Dermis microvascular lymphatic vessel endothelial cell (primary cell): ENCODE results near the gene OST4. TPM values are rescaled to one million over a fixed set of nuclear protein-coding genes. Genes with fewer than 3 reads are reported as not detected.
"Not testable (repeated sequence)": the region's sequence is repeated elsewhere in the genome, so short reads cannot be mapped to it uniquely, and the experiment has no call there.

ENCODE experiments used
- DNase-seq, 2 donors: peaks; one replicate each; pipeline versions ENCODE4 v3.0.0 to v3.0.0-alpha.2; 2010; ENCODE audit warnings: low read depth in 2 of 2
- total RNA-seq: library from RNA; depleted of rRNA; stranded (reverse); fragments of >200 nt; gene quantifications from 2 replicates; pipeline ENCODE4 v1.2.1, GENCODE V29; 2014

The OST4 gene
- total RNA-seq, 1 donor from 2014 or later = 418 TPM

DNA sequence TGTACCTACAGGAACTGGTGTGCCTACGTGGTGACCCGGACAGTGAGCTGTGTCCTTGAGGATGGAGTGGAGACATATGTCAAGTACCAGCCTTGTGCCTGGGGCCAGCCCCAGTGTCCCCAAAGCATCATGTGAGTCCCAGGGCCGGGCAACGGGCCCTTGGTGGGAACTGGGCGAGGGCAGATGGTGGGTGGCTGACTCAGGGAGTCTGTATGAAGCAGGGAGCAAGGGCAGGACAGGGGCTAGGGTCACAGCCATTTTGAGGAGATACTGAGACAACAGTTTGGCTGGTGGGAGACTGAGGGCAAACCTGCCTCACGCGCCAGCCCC, 8.7 kb upstream of the OST4 start:
- no peak for DNase-seq

DNA sequence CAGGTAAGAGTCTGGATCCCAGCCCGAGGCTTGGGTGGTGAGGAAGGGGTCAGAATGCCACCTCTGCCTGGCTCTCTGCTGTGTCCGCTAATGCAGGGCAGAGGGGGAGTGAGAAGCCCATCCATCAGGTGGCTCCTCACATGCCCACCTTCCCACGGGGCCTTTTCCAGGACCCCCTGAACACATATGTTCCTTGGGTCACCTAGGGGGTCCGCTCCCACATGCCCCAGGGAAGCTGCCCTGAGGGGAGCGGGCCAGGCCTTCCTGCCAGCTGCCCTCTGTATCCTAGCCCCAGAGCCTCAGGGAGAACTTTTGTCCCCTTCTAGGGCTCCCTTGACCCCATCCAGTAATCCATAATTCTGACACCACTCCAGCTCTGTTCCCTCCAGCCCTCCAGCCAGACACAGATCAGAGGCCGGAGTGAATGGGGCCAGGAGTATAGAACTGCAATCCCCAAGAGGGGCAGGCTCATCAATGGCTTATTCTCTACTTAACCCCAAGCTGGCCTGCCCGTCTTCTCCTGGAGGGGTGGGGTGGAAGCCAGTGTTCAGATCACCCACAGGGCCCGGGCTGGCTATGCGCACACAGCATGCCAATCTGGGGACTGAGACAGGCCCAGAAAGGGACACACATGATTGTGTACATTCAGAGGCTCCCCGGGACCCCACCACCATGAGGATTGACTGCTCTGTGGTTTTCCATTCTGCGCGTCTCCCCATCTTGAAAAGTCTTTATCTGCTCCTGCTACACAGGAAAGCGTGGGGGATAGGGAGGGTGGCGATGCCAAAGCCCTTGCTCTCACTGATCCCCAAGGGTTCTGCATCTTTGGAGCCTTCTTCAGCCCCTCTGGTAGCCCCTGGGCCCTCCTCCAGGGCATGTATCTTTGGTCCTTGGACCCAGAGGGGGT, 8.0 kb upstream of the OST4 start:
- DNase-seq = no peak

DNA sequence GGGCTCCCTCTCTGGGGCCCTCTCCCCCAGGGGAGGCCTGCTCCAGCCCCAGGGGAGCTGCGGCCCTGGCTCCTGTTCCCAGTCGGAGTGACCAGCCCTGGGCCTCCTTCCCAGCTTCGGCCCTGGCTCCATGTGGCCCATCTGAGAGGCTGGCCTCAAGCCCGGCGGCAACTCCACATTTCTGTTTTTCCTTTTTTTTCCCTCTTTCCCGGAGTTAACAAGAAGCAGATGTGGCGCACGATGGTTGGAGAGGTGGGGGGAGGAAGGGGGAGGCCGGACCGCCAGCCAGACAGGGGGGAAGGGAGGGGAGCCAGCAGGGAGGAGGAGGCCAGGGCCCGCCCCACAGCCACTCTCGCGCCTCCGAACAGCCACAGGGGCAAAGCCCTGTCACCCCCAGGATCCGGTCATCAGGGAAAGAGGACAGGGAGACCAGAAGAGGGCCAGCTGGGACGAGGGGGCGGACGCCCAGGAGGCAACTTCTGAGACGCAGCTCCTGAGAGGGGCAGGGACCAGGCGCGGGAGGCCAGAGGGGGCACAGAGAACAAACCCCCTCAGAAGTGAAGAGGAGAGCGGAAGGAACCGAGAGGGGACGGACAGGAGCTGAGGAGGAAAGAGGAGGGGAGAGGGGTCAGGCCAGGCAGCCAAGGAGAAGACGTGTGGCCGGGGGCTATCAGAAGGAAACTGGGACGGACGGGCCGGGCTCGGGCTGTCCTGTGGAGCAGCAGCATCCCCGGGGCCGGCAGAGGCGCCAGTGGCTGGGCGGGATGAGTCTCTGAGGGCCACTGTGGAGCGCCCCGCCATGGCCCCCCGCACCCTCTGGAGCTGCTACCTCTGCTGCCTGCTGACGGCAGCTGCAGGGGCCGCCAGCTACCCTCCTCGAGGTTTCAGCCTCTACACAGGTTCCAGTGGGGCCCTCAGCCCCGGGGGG, 7.1 kb upstream of the OST4 start, which contains the start of gene EMILIN1:
TSS of gene EMILIN1 (plus strand) at position 349 of the 928 bp plus-strand sequence. CDS start at position 800, 451 bp downstream.
- DNase-seq = peak; percentile 24 to 26

DNA sequence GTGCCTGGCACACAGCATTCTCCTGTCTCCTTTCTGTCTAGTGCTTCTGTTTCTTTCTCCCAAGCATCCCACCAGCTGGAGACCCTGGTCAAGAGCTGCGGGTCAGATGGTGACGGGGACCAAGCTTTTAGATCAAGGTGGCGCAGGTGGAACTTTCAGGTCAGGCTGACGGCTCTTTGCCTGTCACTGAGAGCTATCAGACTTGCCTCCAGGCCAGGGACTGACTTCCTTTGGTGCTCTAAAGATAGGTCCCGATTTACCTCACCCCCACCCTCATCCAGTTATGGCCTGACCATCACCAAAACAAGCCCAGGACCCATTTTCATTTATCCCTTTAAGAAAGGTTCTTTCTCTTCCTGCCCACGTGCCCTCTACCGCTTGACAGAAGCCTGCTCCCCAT, 5.8 kb upstream of the OST4 start:
- DNase-seq = no peak

DNA sequence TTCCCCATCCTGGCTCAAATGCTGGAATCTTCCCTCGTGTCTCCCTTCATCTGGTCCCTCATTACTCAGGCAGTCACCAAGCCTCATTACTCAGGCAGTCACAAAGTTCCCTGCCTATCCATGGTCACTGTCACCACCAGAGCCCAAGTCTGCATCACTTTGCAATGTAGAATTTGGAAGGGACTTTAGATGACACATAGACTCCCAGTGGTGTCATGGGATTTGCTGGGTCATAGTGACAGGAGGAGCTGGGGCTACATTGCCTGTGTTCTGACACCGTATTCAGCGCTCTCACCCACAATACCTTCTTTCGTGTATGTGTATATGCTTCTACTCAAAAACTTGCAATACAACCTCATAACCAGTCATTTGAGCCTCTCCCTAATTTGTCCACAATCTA, 4.9 kb upstream of the OST4 start:
- no peak for DNase-seq

DNA sequence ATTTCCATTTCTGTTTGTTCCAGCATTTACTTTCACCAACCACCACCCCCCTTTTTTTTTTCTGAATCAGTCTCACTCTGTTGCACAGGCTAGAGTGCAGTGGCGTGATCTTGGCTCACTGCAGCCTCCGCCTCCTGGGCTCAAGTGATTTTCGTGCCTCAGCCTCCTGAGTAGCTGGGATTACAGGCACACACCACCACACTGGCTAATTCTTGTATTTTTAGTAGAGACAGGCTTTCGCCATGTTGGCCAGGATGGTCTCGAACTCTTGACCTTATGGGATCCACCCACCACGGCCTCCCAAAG, 4.1 kb upstream of the OST4 start:
- DNase-seq = not testable (repeated sequence)

DNA sequence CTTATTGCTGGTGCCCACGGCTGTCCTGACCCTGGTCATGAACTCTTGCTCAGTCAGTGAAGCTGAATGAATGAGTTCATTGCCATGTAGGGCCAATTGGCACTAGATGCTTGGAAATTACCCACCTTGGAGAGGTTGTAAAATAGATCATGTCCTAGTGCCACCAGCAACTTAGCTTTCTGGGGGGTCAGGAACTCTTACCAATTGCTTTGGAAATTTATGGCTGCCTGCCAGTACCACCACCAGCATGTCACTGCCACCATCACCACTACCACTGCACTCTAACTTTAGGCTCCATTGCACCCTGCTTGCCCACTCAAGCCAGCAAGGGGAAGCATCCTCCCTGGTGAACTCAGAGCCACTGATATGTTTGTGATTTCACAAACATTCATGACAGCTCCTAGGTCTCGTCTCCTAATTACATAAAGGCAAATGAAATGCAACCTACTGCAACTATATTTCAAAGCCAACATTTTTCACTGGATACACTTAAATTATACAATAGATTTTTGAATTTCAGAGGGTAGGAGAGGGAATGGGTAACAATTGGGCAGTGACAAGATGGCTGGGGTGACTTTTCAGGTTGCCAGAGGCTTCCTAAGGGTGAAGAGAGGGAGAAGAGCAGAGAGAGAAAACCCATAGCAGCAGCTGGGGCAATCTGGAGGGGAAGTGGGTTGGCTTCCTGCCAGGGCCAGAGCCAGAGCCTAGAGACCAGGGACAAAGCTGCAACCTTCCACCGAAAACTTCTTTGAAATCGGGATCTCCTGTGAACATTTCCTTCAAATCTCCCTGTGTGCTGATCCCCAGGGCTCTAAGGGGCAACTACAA, 3.5 kb upstream of the OST4 start:
- DNase-seq = peak; percentile 15 to 53

DNA sequence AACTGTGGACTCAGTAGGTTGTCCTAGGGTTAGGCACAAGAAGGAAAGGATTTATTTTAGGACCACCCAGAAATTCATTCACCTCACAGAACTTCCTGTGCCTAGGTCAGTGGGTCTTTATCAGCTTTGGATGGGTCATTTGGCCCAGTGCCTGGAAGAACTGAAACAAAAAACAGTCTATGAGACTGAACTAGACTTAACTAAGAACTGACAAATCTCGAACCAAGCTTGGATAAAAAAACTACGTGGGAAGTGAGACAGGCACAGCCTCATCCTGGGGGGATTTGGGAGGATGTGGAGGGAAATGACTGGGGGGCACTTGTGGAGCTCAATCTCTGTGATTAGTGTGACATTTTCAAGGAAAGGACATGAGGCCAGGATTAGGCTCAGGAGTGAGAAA, 2.3 kb upstream of the OST4 start:
- DNase-seq = no peak

DNA sequence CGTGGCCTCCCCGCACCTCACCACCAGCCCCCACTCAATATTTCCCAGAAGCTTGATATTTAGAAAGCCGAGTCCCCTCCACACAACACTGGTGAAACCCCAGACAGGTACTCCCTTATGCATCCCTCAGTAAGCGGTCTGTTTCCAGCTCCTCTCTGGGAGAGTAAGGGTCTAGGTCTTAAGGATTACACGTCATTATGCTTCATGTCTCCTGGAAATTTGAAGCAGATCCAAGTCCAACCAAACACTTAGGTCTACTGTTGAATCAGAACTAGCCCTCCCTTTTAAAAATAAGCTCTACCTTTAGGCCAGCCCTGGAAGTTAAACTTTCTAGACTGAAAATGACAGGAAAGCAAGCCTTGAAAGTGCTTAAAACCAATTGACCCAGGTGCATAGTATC, 1.5 kb upstream of the OST4 start:
- no peak for DNase-seq

DNA sequence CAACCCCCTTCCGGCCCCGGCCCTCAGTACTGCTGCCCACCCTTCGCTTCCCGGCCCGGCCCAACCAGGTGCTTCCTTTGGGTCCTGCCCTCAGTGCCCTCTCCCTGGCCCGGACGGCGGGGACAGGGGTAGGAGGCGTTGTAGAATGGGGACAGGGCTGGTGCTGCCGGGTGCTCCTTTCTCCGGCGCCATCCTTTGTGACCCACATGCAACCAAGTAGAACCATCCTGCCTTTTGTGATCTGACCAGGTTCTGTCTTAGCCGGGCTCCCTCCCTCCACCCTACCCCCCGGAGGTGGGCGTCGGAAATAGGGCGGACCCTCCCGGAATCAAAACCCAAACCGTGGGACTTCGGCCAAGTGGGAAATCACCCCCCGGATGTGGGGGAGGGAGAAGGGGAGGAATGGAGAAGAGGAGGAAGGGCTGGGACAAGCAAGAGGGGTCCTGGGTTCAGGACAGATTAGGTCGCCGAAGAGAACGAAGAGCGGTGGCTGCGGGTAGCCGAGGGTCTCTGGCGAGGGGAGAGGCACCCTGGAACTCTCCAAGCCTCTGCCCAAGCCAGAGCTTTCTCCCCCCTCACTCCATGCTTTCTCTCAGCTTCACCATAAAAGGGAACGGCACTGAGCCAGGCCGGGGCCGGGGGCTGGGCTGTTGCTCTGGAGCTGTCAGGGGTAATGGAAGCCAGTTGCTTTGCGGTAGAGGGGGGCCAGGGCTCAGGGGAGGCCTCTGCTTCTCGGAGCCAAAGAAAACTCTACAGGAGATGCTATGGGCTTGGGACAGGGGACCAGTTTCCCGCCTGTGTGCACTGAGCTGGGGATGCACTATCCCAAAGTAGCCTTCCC, 756 bp upstream of the OST4 start:
- peak; percentile 10 to 20 for DNase-seq

DNA sequence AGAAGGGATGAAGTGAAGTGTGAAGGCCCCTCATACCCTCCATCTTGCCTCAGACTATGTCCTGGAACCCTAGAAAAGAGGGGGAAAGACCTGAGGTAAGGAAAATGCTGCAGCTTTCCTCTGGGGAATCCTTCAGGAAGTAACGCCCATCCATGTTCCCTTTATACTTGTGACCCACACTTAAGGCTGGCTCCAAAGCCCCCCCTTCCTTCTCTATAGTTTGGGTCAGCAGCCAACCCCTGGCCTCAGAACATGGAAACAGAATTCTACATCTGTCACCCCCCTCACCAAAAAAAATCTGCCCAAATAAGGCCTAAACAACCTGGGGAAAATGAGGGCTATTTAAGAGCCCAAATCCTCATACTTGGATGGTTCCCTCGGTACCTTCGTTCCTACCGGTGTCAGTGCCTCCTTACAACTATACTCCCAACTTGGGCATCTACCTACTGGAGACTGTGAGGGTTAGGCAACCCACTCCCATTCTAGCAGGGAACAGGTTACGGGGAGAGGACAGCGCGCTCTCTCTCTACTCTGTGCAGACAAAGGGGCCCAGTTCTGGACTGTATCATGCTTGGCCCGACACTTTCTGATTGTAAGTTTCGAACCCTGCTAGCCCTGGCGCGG, 689 bp downstream of the OST4 start:
- peak in 1 of 2 donors; percentile 15 for DNase-seq

DNA sequence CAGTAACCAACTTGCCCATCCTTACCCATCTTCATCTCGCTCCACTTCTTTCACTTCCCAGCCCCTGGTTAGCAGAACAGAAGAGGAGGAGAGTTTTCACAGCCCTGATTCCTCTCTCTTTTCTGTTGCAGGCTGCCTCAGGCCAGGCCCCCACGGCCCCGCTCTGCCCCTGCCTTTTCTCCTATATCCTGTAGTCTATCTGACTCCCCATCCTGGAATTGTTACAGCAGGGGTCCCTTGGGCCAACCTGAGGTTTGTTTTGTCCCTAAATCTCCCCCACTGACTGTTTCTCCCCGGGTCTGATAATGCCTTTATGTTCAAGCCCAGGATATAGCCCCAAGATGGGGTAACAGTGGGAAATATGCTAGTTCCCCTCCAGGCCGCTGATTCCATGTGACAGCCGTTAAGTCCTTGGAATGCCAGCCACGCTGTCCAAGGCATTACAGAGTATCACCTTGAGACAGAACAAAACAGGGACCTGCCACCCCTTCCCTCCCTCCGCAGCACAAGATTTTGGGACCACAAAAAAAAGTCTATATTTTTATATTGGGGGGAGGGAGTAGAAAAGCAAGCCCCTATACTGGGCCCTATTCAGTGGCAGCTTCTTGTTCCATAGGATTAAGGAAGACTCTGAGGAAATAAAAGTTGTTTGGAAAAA, 1.4 kb downstream of the OST4 start:
- DNase-seq = no peak

DNA sequence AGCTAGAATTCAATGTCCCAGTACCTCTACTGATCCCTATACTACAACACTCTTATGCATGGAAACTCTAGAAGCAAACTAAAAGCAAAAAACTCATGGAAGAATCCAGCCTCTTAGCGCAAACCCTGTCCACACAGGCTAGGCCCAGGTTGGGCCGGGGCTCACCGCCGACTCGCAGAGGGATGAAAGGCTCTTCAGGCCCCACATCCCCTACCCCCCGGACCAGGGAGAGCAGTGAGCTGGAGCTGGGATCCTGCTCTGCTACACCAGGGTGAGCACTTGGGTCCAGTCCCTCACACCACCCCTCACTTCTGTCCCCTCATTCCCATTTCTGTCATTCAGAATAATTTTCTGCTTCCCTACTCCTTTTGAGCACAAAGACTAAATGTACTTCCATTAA, 2.0 kb downstream of the OST4 start:
- DNase-seq = no peak

DNA sequence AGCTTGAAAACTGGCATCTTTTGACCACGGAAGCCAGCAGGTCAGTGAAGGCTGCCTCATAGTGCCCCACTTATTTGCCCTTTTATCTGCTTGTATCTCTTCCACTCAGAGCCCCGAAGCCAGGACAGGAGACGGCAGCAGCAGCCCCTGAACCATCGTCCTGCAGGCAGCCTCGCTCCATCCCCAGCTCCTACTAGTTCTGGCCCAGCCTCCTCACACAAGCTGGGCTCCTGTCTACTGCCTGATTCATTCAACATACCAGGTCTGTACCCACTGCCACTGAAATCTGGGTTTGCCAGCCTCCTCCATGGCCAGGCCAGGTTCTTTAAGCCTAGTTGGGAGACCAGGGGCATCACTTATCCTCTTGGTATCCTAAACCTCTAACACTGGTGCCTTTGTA, 4.1 kb downstream of the OST4 start:
- no peak for DNase-seq

DNA sequence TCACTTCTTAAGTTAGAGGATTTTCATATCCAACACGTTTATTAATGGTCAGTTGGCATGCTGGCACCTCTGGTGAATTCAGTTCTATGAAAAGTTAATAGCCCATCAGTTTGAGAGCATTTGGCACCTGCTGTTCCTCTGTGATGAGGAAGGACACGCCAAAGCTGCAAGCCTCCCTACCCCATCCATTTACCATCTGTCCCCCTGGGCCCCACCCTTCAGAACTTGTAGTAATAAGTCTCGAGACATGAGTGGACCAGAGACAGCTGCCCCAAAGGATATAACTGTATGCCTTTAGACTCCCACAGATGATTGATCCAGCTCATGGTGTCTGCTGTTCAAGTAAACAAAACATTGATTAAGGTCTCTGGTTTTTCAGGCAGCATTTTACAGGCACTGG, 6.3 kb downstream of the OST4 start:
- no peak for DNase-seq

DNA sequence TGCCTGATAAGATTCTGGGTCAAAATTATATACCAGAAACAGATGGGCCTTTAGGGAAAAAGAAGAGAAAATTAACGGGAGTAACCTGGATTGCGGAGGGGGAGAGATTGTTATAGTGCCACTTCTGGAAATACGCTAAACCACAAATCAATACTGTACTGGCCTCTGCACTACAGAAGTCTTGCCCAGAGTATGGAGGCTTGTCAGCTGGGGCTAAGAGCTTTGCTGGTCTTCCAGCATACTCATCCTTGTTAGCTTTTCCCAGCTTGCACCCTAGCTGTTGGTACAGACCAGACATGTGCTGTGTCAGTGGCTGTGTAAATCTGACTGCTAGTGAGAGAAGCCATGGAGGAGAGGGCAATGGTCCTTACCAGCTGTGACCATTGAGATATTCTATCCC, 11.1 kb downstream of the OST4 start:
- no peak for DNase-seq

DNA sequence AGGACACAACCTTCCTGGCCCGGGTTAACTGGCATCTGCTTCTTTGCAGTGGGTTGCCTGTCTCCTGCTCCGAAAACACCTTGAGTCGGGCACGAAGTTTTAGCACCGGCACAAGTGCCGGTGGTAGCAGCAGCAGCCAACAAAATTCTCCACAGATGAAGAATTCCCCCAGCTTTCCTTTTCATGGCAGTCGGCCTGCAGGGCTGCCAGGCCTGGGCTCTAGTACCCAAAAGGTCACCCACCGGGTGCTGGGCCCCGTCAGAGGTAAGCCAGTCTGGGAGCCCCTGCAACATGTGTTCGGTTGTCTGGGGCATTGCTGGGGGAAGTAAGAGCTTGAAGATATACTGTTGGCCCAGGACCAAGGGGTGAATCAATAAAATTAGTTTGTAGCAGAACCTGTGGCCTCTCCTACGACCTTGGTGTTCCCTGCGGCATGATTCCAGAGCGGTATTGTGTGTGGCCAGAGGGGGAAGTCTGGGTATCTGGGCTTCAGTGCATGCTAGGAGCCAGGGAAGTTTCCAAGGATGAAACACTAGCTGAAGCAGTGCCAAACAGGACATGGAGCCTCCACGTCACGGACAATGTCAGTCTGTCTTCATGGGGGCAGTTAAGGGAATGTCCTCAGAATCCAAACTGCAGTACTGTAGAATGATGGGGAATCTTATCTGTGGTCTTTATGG, 12.2 kb downstream of the OST4 start:
- DNase-seq = peak; percentile 17 to 67

DNA sequence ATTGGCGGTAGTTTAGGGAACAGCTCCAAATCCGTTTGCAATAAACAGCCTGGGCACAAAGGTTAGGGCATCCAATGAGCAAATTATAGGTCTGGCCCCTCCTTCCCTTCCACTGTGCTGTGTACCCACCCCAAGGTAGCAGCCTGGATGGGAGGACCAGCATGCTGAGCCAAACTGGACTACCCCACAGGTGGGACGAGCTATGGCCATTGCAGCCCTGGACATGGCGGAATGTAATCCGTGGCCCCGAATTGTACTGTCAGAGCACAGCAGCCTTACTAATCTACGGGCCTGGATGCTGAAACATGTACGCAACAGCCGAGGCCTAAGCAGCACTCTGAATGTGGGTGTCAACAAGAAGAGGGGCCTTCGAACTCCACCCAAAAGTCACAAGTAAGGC, 13.2 kb downstream of the OST4 start:
- DNase-seq = no peak

DNA sequence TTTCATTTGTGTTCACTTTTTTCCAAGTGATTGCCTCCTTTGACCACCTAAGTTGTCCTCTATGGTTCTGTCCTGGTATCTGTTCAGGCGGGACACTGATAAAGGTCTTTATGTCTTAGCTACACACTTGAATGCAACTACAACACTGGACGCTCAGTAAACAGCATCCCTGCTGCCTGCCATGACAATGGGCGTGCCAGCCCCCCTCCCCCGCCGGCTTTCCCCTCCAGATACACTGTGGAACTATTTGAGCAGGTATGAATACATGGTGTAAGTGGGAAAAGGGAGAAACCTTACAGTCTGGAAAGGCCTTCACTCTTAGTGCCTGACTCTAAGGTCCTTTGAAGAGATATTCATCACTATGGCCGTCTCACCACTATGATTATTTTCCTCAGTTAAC, 14.3 kb downstream of the OST4 start:
- DNase-seq = no peak
